A673 (cell line): Measurements from ENCODE around the gene SSB. TPM values are rescaled to one million over a fixed set of nuclear protein-coding genes. Genes with fewer than 3 reads are reported as not detected.

Experiments
- BruUV-seq: library from RNA; stranded (reverse); fragments of 400-500 nt; replicated peaks from 2 replicates; lab custom pipeline; 2021; lab: Mats Ljungman, UMichigan
- CTCF ChIA-PET: fragments of 300-600 bp; sonication (Branson Sonifier 250); formaldehyde crosslinking; loops from one replicate; lab custom pipeline; 2022; ENCODE audit warnings: antibody characterized with exemption; lab: Charles Lee
- POLR2A ChIA-PET: fragments of 300-600 bp; sonication (Branson Sonifier 250); formaldehyde crosslinking; loops from one replicate; lab custom pipeline; 2022; ENCODE audit warnings: antibody characterized with exemption; ENCODE audit not compliant: low non-redundant PET; lab: Charles Lee
- DNase-seq: peaks from one replicate; pipeline ENCODE4 v3.0.0-alpha.2; 2015; ENCODE audit warnings: low spot score
- H3K27ac ChIP-seq: fragments of 200-600 bp; sonication (generic); 2 replicates; pipeline ENCODE4 v1.5.1; 2016; ENCODE audit warnings: mixed run types, low read depth, mild to moderate bottlenecking, mixed read lengths, antibody characterized with exemption, low read length; ENCODE audit not compliant: poor library complexity, severe bottlenecking
- H3K27me3 ChIP-seq: fragments of 200-600 bp; sonication (generic); replicated peaks from 2 replicates; pipeline ENCODE4 v1.6.1; 2017; ENCODE audit warnings: mixed run types, low read depth, mild to moderate bottlenecking, mixed read lengths, antibody characterized with exemption, low read length; ENCODE audit not compliant: insufficient read depth, poor library complexity
- H3K36me3 ChIP-seq: fragments of 200-600 bp; sonication (generic); 2 replicates; pipeline ENCODE4 v1.6.1; 2016; ENCODE audit warnings: mixed run types, mild to moderate bottlenecking, mixed read lengths, antibody characterized with exemption, low read length; ENCODE audit not compliant: insufficient read depth, poor library complexity, severe bottlenecking
- H3K4me1 ChIP-seq: fragments of 200-600 bp; sonication (generic); 2 replicates; pipeline ENCODE4 v1.6.1; 2017; ENCODE audit warnings: mixed run types, mild to moderate bottlenecking, mixed read lengths, antibody characterized with exemption, low read length; ENCODE audit not compliant: insufficient read depth, poor library complexity, severe bottlenecking
- H3K4me3 ChIP-seq: fragments of 200-600 bp; sonication (generic); 2 replicates; pipeline ENCODE4 v1.5.1; 2016; ENCODE audit warnings: low read depth, mixed run types, mild to moderate bottlenecking, mixed read lengths, low read length; ENCODE audit not compliant: poor library complexity, severe bottlenecking
- H3K9me3 ChIP-seq: fragments of 200-600 bp; sonication (generic); 2 replicates; pipeline ENCODE4 v1.6.1; 2016; ENCODE audit warnings: mixed run types, low read depth, mild to moderate bottlenecking, mixed read lengths, antibody characterized with exemption, low read length; ENCODE audit not compliant: poor library complexity, severe bottlenecking
- EZH2 ChIP-seq: fragments of 200-600 bp; sonication (generic); IDR thresholded peaks from 2 replicates; pipeline ENCODE4 v1.6.1; 2017; ENCODE audit warnings: borderline replicate concordance, low read depth, mild to moderate bottlenecking, mixed read lengths, antibody characterized with exemption, low read length; ENCODE audit not compliant: poor library complexity, severe bottlenecking
- intact Hi-C: fragments of 100-400 bp; cut with micrococcal nuclease; formaldehyde crosslinking; loops from one replicate; pipeline ENCODE4 v1.10.0; 2022; ENCODE audit not compliant: unreplicated experiment
- total RNA-seq: library from RNA; stranded (reverse); gene quantifications from 2 replicates; pipeline ENCODE4 v1.2.3, GENCODE V29; 2021
- TF ChIP-seq, protein P1 (sequence below): fragments of 300-800, 200-600 bp; sonication (generic); conservative IDR thresholded peaks from 2 replicates; pipeline ENCODE4 v1.5.1; 2017; ENCODE audit warnings: low read depth, mild to moderate bottlenecking, antibody characterized with exemption, low read length, moderate library complexity, mixed read lengths

SSB gene
- total RNA-seq, 1 experiment from 2014 or later: 231 TPM

DNA sequence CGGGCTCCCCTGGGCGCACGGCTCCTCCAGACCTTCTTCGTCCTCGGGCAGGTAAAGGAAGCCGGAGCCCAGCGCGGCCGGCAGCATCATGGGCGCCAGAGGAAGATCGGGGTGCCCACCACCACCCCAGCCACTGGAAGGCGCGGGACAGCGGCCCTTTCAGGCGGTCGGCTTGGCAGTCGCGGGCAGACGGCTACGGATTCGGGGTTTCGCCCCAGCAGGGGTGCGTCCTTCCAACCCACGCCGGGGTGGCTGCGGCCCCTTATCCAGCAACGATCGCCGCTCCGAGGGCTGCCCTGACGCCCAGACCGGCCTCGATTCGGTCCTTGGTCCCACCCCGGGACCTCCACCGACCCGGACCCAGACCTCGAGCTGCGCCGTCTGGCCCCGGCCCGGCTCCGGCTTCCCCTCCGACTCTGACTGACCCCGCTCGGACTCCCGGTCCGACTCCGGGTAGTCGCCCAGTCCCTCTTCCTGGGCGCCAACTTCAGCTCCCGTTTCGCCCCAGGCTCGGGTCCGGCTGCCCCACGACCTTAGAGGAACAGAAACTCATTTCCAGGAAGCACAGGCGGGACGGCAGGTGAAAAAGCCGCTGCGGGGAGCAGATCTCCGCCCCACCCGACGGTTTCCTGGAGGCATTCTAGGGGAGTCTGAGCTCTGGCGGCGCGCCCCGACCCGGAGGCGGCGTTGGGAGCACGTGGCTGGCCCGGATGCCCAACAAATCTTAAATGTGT lies 30.2 kb upstream of the SSB start:
- Histone ChIP-seq H3K9me3 (no peaks in the 10 kb centered on the region), H3K4me3 (no peak overlapping the region), H3K36me3 (no peaks in the 10 kb centered on the region), H3K27me3 (no peaks in the 10 kb centered on the region), H3K4me1 (no peaks in the 10 kb centered on the region), H3K27ac (no peak overlapping the region)
- intact Hi-C loops: no loop called here
- CTCF ChIA-PET: interaction anchor here (0.6 kb wide), 1 partner anchor 316 kb away, joined by 10 read pairs; no protein-coding TSS in a partner anchor
- no TSS peak for BruUV-seq
- no peak for TF ChIP-seq EZH2
- TF ChIP-seq, protein P1, sequence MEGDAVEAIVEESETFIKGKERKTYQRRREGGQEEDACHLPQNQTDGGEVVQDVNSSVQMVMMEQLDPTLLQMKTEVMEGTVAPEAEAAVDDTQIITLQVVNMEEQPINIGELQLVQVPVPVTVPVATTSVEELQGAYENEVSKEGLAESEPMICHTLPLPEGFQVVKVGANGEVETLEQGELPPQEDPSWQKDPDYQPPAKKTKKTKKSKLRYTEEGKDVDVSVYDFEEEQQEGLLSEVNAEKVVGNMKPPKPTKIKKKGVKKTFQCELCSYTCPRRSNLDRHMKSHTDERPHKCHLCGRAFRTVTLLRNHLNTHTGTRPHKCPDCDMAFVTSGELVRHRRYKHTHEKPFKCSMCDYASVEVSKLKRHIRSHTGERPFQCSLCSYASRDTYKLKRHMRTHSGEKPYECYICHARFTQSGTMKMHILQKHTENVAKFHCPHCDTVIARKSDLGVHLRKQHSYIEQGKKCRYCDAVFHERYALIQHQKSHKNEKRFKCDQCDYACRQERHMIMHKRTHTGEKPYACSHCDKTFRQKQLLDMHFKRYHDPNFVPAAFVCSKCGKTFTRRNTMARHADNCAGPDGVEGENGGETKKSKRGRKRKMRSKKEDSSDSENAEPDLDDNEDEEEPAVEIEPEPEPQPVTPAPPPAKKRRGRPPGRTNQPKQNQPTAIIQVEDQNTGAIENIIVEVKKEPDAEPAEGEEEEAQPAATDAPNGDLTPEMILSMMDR: no peak
- no peak for DNase-seq
- POLR2A ChIA-PET: no interaction called here

DNA sequence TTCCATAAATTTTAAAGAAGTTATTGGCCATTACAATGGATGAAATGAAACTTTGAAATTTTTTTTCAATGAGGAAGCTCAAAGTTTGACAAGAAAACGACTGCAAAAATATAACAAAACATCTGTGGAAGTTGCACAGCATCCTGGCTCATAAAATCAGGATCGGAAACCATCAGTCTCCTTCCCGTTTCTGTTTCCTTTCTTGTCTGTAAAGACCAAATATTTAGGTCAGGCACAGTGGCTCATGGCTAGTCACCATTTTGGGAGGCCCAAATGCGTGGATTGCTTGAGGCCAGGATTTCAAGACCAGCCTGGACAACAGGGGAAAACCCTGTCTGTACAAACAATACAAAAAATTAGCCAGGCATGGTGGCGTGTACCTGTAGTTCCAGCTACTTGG lies 27.6 kb upstream of the SSB start:
- ChIA-PET CTCF (no interaction called here), POLR2A (no interaction called here)
- Histone ChIP-seq H3K4me3 (no peak overlapping the region), H3K27ac (no peak overlapping the region), H3K36me3 (no peaks in the 10 kb centered on the region), H3K9me3 (no peaks in the 10 kb centered on the region), H3K4me1 (no peaks in the 10 kb centered on the region), H3K27me3 (no peaks in the 10 kb centered on the region)
- intact Hi-C loops: no loop called here
- no peak for DNase-seq
- no peak for TF ChIP-seq EZH2
- TF ChIP-seq, protein P1: no peak
- BruUV-seq: no TSS peak

DNA sequence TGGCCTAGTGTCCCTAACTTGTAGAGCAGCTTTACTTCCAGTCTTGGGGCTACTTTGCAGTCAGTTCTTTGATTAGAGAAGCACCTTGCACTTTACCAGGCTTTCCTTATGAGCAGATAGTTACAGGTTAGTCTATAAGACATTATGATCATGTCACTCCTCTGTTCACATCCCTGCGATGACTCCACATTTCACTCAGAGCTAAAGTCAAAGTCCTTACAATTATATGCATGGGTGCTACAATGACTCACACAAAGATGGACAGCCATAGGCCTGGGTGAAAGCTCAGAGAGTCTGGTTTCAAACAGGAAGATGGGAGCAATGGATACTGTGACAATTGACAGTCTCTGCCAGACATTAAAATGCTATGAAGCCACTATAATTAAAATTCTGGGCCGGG lies 27.1 kb upstream of the SSB start:
- POLR2A ChIA-PET: no interaction called here
- no peaks in the 10 kb centered on the region for H3K36me3 ChIP-seq

More for the DNA sequence above, 27.1 kb upstream of the SSB start:
- no peak for TF ChIP-seq EZH2
- TF ChIP-seq, protein P1: no peak
- no peak overlapping the region for H3K4me3 ChIP-seq
- H3K9me3 ChIP-seq: no peaks in the 10 kb centered on the region
- H3K4me1 ChIP-seq: no peaks in the 10 kb centered on the region
- CTCF ChIA-PET: no interaction called here
- H3K27ac ChIP-seq: no peak overlapping the region
- BruUV-seq: no TSS peak
- intact Hi-C loops: no loop called here
- H3K27me3 ChIP-seq: no peaks in the 10 kb centered on the region
- DNase-seq: no peak
